Stomach (tissue), 4 donors: ENCODE data around the gene TAX1BP1.

Experiments used
- EP300 ChIP-seq: sonication (generic); formaldehyde crosslinking; IDR thresholded peaks from one replicate; pipeline ENCODE4 v1.6.1; 2017; ENCODE audit warnings: antibody characterized with exemption
- POLR2AphosphoS5 ChIP-seq, 3 donors: sonication (generic); formaldehyde crosslinking; IDR thresholded peaks; one replicate each; pipeline ENCODE4 v1.6.1; 2016; ENCODE audit warnings: antibody characterized with exemption in 3 of 3

DNA sequence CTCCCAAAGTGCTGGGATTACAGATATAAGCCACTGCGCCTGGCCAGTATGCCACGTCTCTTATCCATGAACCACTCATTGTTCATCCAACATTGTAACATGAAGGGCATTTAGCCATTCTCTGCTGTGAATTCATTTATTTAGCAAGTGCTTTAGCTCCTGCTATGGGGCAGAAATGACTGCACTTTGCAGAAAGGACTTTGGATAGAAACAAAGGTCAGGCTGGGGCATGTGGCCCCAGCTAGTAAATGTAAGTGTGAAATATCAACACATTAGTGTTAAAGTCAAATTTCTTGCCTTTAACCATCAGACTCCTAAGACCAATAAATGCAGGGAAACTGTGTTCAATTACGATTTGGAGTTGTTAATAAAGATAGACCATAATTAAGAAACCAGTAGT is 27.7 kb upstream of the TAX1BP1 start:
- TF ChIP-seq POLR2AphosphoS5 (IDR thresholded peaks at IDR 0.05), result no peak
- no peak for TF ChIP-seq EP300
